ENCODE measurements around the gene RTN4RL2. TPM values are rescaled to one million over a fixed set of nuclear protein-coding genes. Genes with fewer than 3 reads are reported as not detected.

Gene RTN4RL2
- total and polyA plus RNA-seq, 4 experiments from 2014 or later, result 0.17 to 0.40 TPM; not detected in 2

DNA sequence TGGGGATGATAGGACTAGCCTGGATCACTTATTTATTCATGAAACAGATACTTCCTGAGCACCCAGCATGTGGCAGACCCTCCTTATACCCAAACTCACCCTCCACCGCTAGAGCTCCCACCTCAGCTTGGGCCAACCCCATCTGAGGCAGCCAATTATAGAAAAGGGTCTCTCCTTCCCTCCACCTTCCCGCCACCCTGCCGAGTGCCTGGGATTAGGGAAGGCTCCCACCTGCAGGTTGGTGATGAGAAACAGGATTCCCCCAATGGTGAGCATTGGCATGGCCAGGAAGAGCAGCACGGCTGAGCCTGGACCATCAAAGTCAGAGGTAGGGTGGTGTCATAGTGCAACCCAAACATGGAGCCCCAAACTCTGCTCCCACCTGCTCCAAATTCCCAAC is 39.3 kb upstream of the RTN4RL2 start:
- Mint-ChIP-seq H3K36me3 (peaks cover 34 to 52% of the 10 kb centered on the region in 2 donors), H3K4me1 (peaks cover 23 to 39% (median 28%) of the 10 kb centered on the region in 4 donors), H3K27ac (no peak overlapping the region), H3K9me3 (no peaks in the 10 kb centered on the region), H3K27me3 (no peaks in the 10 kb centered on the region), H3K4me3 (no peak overlapping the region)
- DNase-seq, result no peak
- H3K36me3 ChIP-seq (ENCODE audit: insufficient read depth, low read length), result peaks cover 27% of the 10 kb centered on the region
- intact Hi-C loops (cut with micrococcal nuclease), result no loop called here
- no peaks in the 10 kb centered on the region for H3K9me3 ChIP-seq (ENCODE audit: control insufficient read depth in 1 of 2, low read length in 2 of 2)
- H3K27me3 ChIP-seq (ENCODE audit: insufficient read depth, low read length), result no peaks in the 10 kb centered on the region
- ChIA-PET POLR2A (ENCODE audit: partially characterized antibody) (interaction anchor here (0.6 kb wide), 1 partner anchor 200 kb away, joined by 4 read pairs; no protein-coding TSS in a partner anchor), CTCF (ENCODE audit: partially characterized antibody) (interaction anchor here (0.6 to 3.2 kb wide), 3 partner anchors 37 to 45 kb away, joined by 4 to 8 read pairs (median 4); no protein-coding TSS in a partner anchor)
- H3K4me3 ChIP-seq (ENCODE audit: low read length in 2 of 2), result no peak overlapping the region
- peaks cover 24% of the 10 kb centered on the region for H3K4me1 ChIP-seq (ENCODE audit: insufficient read depth, low read length)
- no peak overlapping the region for H3K27ac ChIP-seq (ENCODE audit: low read depth, low read length)

DNA sequence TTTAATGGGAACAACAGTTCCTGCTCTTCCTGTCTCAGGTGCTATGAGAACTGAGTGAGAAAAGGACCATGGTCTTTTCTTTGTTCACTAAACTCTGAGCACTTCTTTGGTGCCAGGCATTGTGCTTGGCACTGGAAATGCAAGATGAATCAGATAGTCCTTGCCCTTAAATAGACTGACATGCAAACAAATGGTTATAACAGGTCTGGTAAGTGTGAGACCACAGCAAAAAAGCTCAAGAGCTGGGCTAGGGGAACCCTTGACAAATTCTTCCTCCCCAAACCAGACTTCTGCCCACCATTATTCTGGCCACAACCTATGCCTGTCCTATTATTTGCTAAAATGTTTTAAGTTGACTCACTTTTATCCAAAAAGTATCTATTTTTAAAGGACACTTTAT is 38.5 kb upstream of the RTN4RL2 start:
- Histone ChIP-seq H3K27ac (ENCODE audit: low read depth, low read length) (no peak overlapping the region), H3K9me3 (ENCODE audit: control insufficient read depth in 1 of 2, low read length in 2 of 2) (no peaks in the 10 kb centered on the region), H3K4me3 (ENCODE audit: low read length in 2 of 2) (no peak overlapping the region), H3K4me1 (ENCODE audit: insufficient read depth, low read length) (peaks cover 30% of the 10 kb centered on the region), H3K36me3 (ENCODE audit: insufficient read depth, low read length) (peaks cover 20% of the 10 kb centered on the region), H3K27me3 (ENCODE audit: insufficient read depth, low read length) (no peaks in the 10 kb centered on the region)
- Mint-ChIP-seq H3K27me3 (no peaks in the 10 kb centered on the region), H3K36me3 (peaks cover 27 to 44% of the 10 kb centered on the region in 2 donors), H3K9me3 (no peaks in the 10 kb centered on the region), H3K4me3 (no peak overlapping the region), H3K4me1 (peaks cover 30 to 46% (median 34%) of the 10 kb centered on the region in 4 donors), H3K27ac (peak overlapping the region in 1 of 7 donors; percentile 21)
- ChIA-PET CTCF (ENCODE audit: partially characterized antibody) (interaction anchor here (1.2 kb wide), 1 partner anchor 36 kb away, joined by 4 read pairs; no protein-coding TSS in a partner anchor), POLR2A (ENCODE audit: partially characterized antibody) (no interaction called here)
- intact Hi-C loops (cut with micrococcal nuclease), result no loop called here
- no peak for DNase-seq

DNA sequence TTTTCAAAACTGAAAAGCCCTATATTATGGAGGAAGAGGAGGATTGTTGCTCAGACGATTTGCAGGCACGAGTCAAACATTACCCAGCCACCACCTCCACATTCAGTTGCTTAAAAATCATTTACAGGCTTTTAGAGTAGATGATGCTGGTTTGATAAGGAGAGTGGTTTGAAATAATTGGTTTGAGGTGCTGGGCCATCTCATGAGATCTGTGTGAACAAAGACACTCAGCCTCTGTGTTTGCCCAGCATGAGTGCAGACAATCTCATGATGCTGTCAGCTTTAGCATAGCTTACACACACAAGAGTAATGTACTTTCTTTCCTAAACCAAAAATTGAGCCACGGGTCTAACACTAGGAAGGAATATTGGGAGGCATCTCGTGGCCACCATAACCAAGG is 37.7 kb upstream of the RTN4RL2 start:
- POLR2A ChIA-PET (ENCODE audit: partially characterized antibody), result no interaction called here
- H3K4me3 Mint-ChIP-seq, result peak overlapping the region in 2 of 8 donors; percentile 10 to 20
- peak overlapping the region in 5 of 7 donors; percentile 31 to 94 (median 53) for H3K27ac Mint-ChIP-seq
- no peak for DNase-seq
- no peaks in the 10 kb centered on the region for H3K27me3 Mint-ChIP-seq
- intact Hi-C loops (cut with micrococcal nuclease), result no loop called here
- Histone ChIP-seq H3K9me3 (ENCODE audit: control insufficient read depth in 1 of 2, low read length in 2 of 2) (no peaks in the 10 kb centered on the region), H3K27ac (ENCODE audit: low read depth, low read length) (no peak overlapping the region), H3K4me3 (ENCODE audit: low read length in 2 of 2) (no peak overlapping the region), H3K36me3 (ENCODE audit: insufficient read depth, low read length) (peaks cover 12% of the 10 kb centered on the region), H3K27me3 (ENCODE audit: insufficient read depth, low read length) (no peaks in the 10 kb centered on the region), H3K4me1 (ENCODE audit: insufficient read depth, low read length) (peaks cover 34% of the 10 kb centered on the region)
- H3K4me1 Mint-ChIP-seq, result peaks cover 33 to 54% (median 40%) of the 10 kb centered on the region in 4 donors
- H3K9me3 Mint-ChIP-seq, result no peaks in the 10 kb centered on the region
- H3K36me3 Mint-ChIP-seq, result peaks cover 19 to 36% of the 10 kb centered on the region in 2 donors
- CTCF ChIA-PET (ENCODE audit: partially characterized antibody), result no interaction called here

DNA sequence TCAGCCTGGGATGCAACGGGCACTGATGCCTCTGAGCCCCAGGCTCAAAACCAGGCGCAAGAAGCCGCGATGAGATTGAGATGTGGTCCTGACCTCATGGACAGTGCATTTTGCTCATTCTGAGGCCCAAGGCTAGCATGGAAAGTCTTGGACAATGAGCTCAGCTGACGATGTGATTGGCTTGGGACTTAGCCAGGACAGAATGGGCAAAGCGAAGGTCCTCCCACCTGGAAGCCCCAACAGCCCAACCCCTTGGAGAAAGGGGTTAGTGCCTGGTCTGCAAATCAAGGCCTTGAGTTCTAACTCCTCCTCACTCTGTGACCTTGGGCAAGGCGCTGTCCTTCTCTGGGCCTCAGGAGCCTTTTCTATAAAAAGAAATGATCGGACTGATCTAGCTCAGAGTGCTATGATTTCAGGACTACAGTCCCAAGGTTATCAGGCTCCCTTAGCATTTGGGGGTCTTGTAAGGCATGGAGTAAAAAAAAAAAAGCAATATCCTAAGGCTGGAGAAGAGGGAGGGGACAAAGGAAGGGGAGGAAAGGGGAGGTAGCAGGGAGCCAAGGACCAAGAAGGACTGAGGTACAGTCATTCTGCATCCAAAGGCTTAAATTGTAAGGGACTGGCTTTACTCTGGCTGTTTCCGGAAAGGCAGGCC is 36.1 kb upstream of the RTN4RL2 start:
- peaks cover 34% of the 10 kb centered on the region for H3K4me1 ChIP-seq (ENCODE audit: insufficient read depth, low read length)
- Mint-ChIP-seq H3K4me1 (peaks cover 35 to 56% (median 40%) of the 10 kb centered on the region in 4 donors), H3K27me3 (no peaks in the 10 kb centered on the region), H3K36me3 (peaks cover 15 to 32% of the 10 kb centered on the region in 2 donors), H3K4me3 (peak overlapping the region in 7 of 8 donors; percentile 81 to 93 (median 86)), H3K27ac (peak overlapping the region; percentile 70 to 97 (median 94)), H3K9me3 (no peaks in the 10 kb centered on the region)
- peaks cover 11% of the 10 kb centered on the region for H3K36me3 ChIP-seq (ENCODE audit: insufficient read depth, low read length)
- no peaks in the 10 kb centered on the region for H3K9me3 ChIP-seq (ENCODE audit: control insufficient read depth in 1 of 2, low read length in 2 of 2)
- DNase-seq, result no peak
- POLR2A ChIA-PET (ENCODE audit: partially characterized antibody), result interaction anchor here (1.5 to 4.1 kb wide), 3 partner anchors 89 to 144 kb away, joined by 8 to 13 read pairs (median 8); partner anchors contain the start of genes SSRP1, TNKS1BP1 and UBE2L6
- intact Hi-C loops (cut with micrococcal nuclease), result loop anchor here (2.0 kb wide), 2 partner anchors 33 to 1155 kb away; partner anchors contain the start of gene ZFP91
- H3K27me3 ChIP-seq (ENCODE audit: insufficient read depth, low read length), result no peaks in the 10 kb centered on the region
- H3K4me3 ChIP-seq (ENCODE audit: low read length in 2 of 2), result peak overlapping the region; percentile 17 to 39
- H3K27ac ChIP-seq (ENCODE audit: low read depth, low read length), result peak overlapping the region; percentile 54
- CTCF ChIA-PET (ENCODE audit: partially characterized antibody), result interaction anchor here (1.2 to 5.9 kb wide), 6 partner anchors 33 to 376 kb away, joined by 3 to 56 read pairs (median 4); no protein-coding TSS in a partner anchor

GRCh38 chr11:57424792-57425564 is 35.4 kb upstream of the RTN4RL2 start:
- Histone ChIP-seq H3K36me3 (ENCODE audit: insufficient read depth, low read length) (peaks cover 11% of the 10 kb centered on the region), H3K27ac (ENCODE audit: low read depth, low read length) (peak overlapping the region; percentile 54), H3K27me3 (ENCODE audit: insufficient read depth, low read length) (no peaks in the 10 kb centered on the region), H3K4me3 (ENCODE audit: low read length in 2 of 2) (peak overlapping the region; percentile 17 to 39), H3K4me1 (ENCODE audit: insufficient read depth, low read length) (peaks cover 34% of the 10 kb centered on the region), H3K9me3 (ENCODE audit: control insufficient read depth in 1 of 2, low read length in 2 of 2) (no peaks in the 10 kb centered on the region)
- DNase-seq, result peak; percentile 67 to 97 (median 69)
- no peaks in the 10 kb centered on the region for H3K27me3 Mint-ChIP-seq
- H3K4me1 Mint-ChIP-seq, result peaks cover 35 to 56% (median 40%) of the 10 kb centered on the region in 4 donors
- H3K4me3 Mint-ChIP-seq, result peak overlapping the region; percentile 68 to 93 (median 86)
- ChIA-PET POLR2A (ENCODE audit: partially characterized antibody) (interaction anchor here (0.9 to 4.1 kb wide), 7 partner anchors 9 to 143 kb away, joined by 3 to 13 read pairs (median 5); partner anchors contain the start of genes SSRP1, TNKS1BP1 and UBE2L6), CTCF (ENCODE audit: partially characterized antibody) (interaction anchor here (0.5 to 5.9 kb wide), 8 partner anchors 32 to 376 kb away, joined by 3 to 56 read pairs (median 4); no protein-coding TSS in a partner anchor)
- H3K27ac Mint-ChIP-seq, result peak overlapping the region; percentile 70 to 97 (median 94)
- intact Hi-C loops (cut with micrococcal nuclease), result loop anchor here (1.0 to 5.0 kb wide), 5 partner anchors 32 to 1154 kb away; partner anchors contain the start of genes TIMM10 and ZFP91
- H3K36me3 Mint-ChIP-seq, result peaks cover 14 to 30% of the 10 kb centered on the region in 2 donors
- H3K9me3 Mint-ChIP-seq, result no peaks in the 10 kb centered on the region

GRCh38 chr11:57425565-57426438 is 34.5 kb upstream of the RTN4RL2 start:
- peak overlapping the region; percentile 54 for H3K27ac ChIP-seq (ENCODE audit: low read depth, low read length)

More at GRCh38 chr11:57425565-57426438, 34.5 kb upstream of the RTN4RL2 start:
- no peaks in the 10 kb centered on the region for H3K27me3 Mint-ChIP-seq
- CTCF ChIA-PET (ENCODE audit: partially characterized antibody), result interaction anchor here (1.0 to 5.9 kb wide), 5 partner anchors 32 to 375 kb away, joined by 3 to 56 read pairs (median 5); no protein-coding TSS in a partner anchor
- Histone ChIP-seq H3K4me3 (ENCODE audit: low read length in 2 of 2) (peak overlapping the region; percentile 32 to 58), H3K27me3 (ENCODE audit: insufficient read depth, low read length) (no peaks in the 10 kb centered on the region), H3K36me3 (ENCODE audit: insufficient read depth, low read length) (peaks cover 4% of the 10 kb centered on the region), H3K4me1 (ENCODE audit: insufficient read depth, low read length) (peaks cover 34% of the 10 kb centered on the region), H3K9me3 (ENCODE audit: control insufficient read depth in 1 of 2, low read length in 2 of 2) (no peaks in the 10 kb centered on the region)
- no peak for DNase-seq
- H3K4me1 Mint-ChIP-seq, result peaks cover 33 to 56% (median 40%) of the 10 kb centered on the region in 4 donors
- H3K27ac Mint-ChIP-seq, result peak overlapping the region; percentile 77 to 97 (median 94)
- POLR2A ChIA-PET (ENCODE audit: partially characterized antibody), result interaction anchor here (0.8 to 4.1 kb wide), 11 partner anchors 10 to 316 kb away, joined by 3 to 13 read pairs (median 4); partner anchors contain the start of genes SELENOH, SSRP1, TNKS1BP1 and UBE2L6
- H3K36me3 Mint-ChIP-seq, result peaks cover 10 to 22% of the 10 kb centered on the region in 2 donors
- peak overlapping the region; percentile 83 to 93 (median 88) for H3K4me3 Mint-ChIP-seq
- H3K9me3 Mint-ChIP-seq, result no peaks in the 10 kb centered on the region
- intact Hi-C loops (cut with micrococcal nuclease), result loop anchor here (1.0 to 5.0 kb wide), 5 partner anchors 31 to 1153 kb away; partner anchors contain the start of genes TIMM10 and ZFP91
